Ishikawa (cell line): Measurements from ENCODE around the gene RANBP9.

Experiments used
- CEBPB ChIP-seq: IDR thresholded peaks from 2 replicates; pipeline ENCODE4 v1.6.1; 2012
- CREB1 ChIP-seq: IDR thresholded peaks from 2 replicates; pipeline ENCODE4 v1.6.1; 2012; ENCODE audit warnings: low read depth
- EGR1 ChIP-seq: IDR thresholded peaks from 2 replicates; pipeline ENCODE4 v1.6.1; 2012
- EP300 ChIP-seq: IDR thresholded peaks from 2 replicates; pipeline ENCODE4 v1.6.1; 2012; ENCODE audit warnings: borderline replicate concordance
- FOXM1 ChIP-seq: IDR thresholded peaks from 2 replicates; pipeline ENCODE4 v1.6.1; 2012; ENCODE audit warnings: low read depth, borderline replicate concordance
- NFIC ChIP-seq: IDR thresholded peaks from 2 replicates; pipeline ENCODE4 v1.6.1; 2012
- RAD21 ChIP-seq: IDR thresholded peaks from 2 replicates; pipeline ENCODE4 v1.6.1; 2012; ENCODE audit warnings: low read depth
- TAF1 ChIP-seq: IDR thresholded peaks from 2 replicates; pipeline ENCODE4 v1.6.1; 2012; ENCODE audit warnings: low read depth, mild to moderate bottlenecking
- TCF12 ChIP-seq: IDR thresholded peaks from 2 replicates; pipeline ENCODE4 v1.6.1; 2012; ENCODE audit warnings: low read depth
- TEAD4 ChIP-seq: IDR thresholded peaks from 2 replicates; pipeline ENCODE4 v1.6.1; 2012
- YY1 ChIP-seq: IDR thresholded peaks from 2 replicates; pipeline ENCODE4 v1.6.1; 2012; ENCODE audit warnings: low read depth
- ZBTB7A ChIP-seq: IDR thresholded peaks from 2 replicates; pipeline ENCODE4 v1.6.1; 2012; ENCODE audit warnings: low read depth
- TF ChIP-seq, protein P1 (sequence below): IDR thresholded peaks from 2 replicates; pipeline ENCODE4 v1.6.1; 2012
- TF ChIP-seq, protein P2 (sequence below): IDR thresholded peaks from 2 replicates; pipeline ENCODE4 v1.6.1; 2012
- TF ChIP-seq, protein P3 (sequence below): IDR thresholded peaks from 2 replicates; pipeline ENCODE4 v1.6.1; 2012; ENCODE audit warnings: low read depth, mild to moderate bottlenecking

RANBP9 gene

DNA sequence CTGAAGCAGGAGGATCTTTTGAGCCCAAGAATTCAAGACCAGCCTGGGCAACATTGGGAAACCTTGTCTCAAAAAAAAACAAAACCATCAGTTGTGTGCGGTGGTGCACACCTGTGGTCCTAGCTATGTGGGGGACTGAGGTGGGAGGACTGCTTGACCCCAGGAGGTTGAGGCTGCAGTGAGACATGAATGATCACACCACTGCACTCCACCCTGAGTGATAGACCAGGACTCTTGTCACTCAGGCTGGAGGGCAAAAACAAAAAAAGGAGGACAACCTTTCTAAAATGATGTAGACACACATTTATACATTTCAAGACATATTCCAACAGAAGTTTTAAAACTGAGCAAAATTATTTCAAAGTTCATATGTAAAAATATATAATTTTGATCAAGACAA is 51.4 kb downstream of the RANBP9 start:
- no peak for TF ChIP-seq ZBTB7A
- no peak for TF ChIP-seq YY1
- TF ChIP-seq, protein P1, sequence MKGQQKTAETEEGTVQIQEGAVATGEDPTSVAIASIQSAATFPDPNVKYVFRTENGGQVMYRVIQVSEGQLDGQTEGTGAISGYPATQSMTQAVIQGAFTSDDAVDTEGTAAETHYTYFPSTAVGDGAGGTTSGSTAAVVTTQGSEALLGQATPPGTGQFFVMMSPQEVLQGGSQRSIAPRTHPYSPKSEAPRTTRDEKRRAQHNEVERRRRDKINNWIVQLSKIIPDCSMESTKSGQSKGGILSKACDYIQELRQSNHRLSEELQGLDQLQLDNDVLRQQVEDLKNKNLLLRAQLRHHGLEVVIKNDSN: no peak
- no peak for TF ChIP-seq RAD21
- TF ChIP-seq NFIC: no peak
- TF ChIP-seq EP300: no peak
- TF ChIP-seq CEBPB: no peak
- TF ChIP-seq, protein P2, sequence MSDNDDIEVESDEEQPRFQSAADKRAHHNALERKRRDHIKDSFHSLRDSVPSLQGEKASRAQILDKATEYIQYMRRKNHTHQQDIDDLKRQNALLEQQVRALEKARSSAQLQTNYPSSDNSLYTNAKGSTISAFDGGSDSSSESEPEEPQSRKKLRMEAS: no peak
- TF ChIP-seq, protein P3, sequence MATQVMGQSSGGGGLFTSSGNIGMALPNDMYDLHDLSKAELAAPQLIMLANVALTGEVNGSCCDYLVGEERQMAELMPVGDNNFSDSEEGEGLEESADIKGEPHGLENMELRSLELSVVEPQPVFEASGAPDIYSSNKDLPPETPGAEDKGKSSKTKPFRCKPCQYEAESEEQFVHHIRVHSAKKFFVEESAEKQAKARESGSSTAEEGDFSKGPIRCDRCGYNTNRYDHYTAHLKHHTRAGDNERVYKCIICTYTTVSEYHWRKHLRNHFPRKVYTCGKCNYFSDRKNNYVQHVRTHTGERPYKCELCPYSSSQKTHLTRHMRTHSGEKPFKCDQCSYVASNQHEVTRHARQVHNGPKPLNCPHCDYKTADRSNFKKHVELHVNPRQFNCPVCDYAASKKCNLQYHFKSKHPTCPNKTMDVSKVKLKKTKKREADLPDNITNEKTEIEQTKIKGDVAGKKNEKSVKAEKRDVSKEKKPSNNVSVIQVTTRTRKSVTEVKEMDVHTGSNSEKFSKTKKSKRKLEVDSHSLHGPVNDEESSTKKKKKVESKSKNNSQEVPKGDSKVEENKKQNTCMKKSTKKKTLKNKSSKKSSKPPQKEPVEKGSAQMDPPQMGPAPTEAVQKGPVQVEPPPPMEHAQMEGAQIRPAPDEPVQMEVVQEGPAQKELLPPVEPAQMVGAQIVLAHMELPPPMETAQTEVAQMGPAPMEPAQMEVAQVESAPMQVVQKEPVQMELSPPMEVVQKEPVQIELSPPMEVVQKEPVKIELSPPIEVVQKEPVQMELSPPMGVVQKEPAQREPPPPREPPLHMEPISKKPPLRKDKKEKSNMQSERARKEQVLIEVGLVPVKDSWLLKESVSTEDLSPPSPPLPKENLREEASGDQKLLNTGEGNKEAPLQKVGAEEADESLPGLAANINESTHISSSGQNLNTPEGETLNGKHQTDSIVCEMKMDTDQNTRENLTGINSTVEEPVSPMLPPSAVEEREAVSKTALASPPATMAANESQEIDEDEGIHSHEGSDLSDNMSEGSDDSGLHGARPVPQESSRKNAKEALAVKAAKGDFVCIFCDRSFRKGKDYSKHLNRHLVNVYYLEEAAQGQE: no peak
- TF ChIP-seq TCF12: no peak
- no peak for TF ChIP-seq EGR1
- TF ChIP-seq CREB1: no peak
- TF ChIP-seq TAF1: no peak
- TF ChIP-seq FOXM1: no peak
- TF ChIP-seq TEAD4: no peak

DNA sequence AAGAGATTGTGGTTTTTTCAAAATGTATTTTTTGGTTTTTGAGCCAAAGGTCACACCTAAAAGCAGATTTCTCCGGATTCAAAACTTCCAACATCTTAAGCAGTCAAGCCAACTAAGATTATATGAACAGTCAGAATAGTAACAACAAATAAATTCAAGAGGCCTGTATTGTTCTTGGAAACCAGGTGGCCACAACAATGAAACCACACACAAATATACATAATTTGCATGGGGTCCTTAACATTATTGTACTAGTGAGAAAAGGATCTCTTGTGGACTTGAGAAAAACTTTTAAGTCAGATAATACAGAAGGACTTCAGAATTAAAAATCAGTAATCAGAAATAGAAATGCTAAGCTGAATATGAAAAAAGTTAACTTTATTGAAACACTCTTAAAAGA is 55.9 kb downstream of the RANBP9 start:
- TF ChIP-seq EP300: no peak
- TF ChIP-seq, protein P2: no peak
- no peak for TF ChIP-seq TCF12

DNA sequence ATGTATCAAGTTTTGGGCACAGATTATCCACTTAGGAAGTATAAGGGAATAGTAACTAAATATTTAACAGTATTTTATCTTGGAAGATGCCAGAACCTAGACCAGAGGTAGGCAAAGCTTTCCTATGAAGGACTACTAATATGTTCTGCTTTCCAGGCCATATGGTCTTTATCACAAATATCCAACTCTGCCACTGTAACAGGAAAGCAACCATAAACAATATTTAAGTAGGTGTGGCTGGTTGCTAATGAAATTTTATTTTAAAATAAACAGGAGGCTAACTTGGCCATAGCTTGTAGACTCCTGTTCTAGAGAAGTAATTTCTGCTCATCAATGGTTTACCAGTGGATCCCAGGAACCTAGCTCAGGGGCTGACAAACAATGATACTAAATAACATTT is 57.1 kb downstream of the RANBP9 start:
- no peak for TF ChIP-seq ZBTB7A
- TF ChIP-seq, protein P1: no peak
- TF ChIP-seq, protein P2: no peak
- no peak for TF ChIP-seq RAD21
- no peak for TF ChIP-seq TEAD4
- TF ChIP-seq NFIC: no peak
- TF ChIP-seq CEBPB: no peak
- no peak for TF ChIP-seq FOXM1
- TF ChIP-seq EP300: no peak
- TF ChIP-seq, protein P3: no peak
- TF ChIP-seq TCF12: no peak
- no peak for TF ChIP-seq TAF1
- TF ChIP-seq EGR1: no peak
- TF ChIP-seq YY1: no peak
- TF ChIP-seq CREB1: no peak

DNA sequence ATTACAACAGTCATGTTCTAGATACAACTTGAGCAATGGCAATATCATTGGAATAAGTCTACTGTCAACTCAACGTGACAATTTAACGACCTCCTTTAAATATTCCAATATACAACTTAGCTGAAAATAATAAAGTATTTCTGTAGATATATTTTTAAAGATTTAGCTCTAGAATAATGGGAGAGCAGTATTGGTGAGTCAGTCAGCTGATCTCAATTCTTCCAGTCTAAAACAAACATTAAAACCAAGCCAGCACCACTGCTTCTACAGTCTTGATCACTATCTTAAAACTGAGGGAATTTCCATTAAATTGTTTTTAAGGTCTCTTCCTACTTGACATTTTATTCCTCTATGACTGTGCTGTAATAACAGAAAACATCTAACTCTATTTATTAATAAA is 58.3 kb downstream of the RANBP9 start:
- TF ChIP-seq TCF12 (no peak), FOXM1 (no peak), TEAD4 (no peak), YY1 (no peak), CREB1 (no peak), NFIC (no peak), EP300 (no peak), ZBTB7A (no peak), CEBPB (no peak), TAF1 (no peak), RAD21 (no peak), EGR1 (no peak)
- TF ChIP-seq, protein P1: no peak
- TF ChIP-seq, protein P3: no peak
- TF ChIP-seq, protein P2: no peak
